HEK293 (cell line): Measurements from ENCODE around the gene SCNN1A.

ENCODE experiments used
- BCL11A ChIP-seq: fragments of 450-650 bp; formaldehyde crosslinking; IDR thresholded peaks from 2 replicates; pipeline ENCODE4 v1.5.1; 2016; ENCODE audit warnings: low read depth, missing biosample characterization, missing genetic modification characterization
- BCL11B ChIP-seq: fragments of 450-650 bp; formaldehyde crosslinking; IDR thresholded peaks from 2 replicates; pipeline ENCODE4 v1.5.1; 2016; ENCODE audit warnings: low read depth, missing biosample characterization, missing genetic modification characterization
- GLI2 ChIP-seq: fragments of 450-650 bp; formaldehyde crosslinking; IDR thresholded peaks from 2 replicates; pipeline ENCODE4; 2017; ENCODE audit warnings: missing biosample characterization, missing genetic modification characterization, low read depth, borderline replicate concordance
- HOXC10 ChIP-seq: sonication (generic); formaldehyde crosslinking; IDR thresholded peaks from 2 replicates; pipeline ENCODE4 v1.8.1; 2023; ENCODE audit warnings: mild to moderate bottlenecking, missing genetic modification reagents
- KLF16 ChIP-seq: fragments of 450-650 bp; formaldehyde crosslinking; IDR thresholded peaks from 2 replicates; pipeline ENCODE4 v1.5.1; 2017; ENCODE audit warnings: missing biosample characterization, missing genetic modification characterization
- KLF7 ChIP-seq: fragments of 450-650 bp; formaldehyde crosslinking; IDR thresholded peaks from 2 replicates; pipeline ENCODE4 v1.5.1; 2016; ENCODE audit warnings: missing biosample characterization, missing genetic modification characterization, borderline replicate concordance
- MEIS1 ChIP-seq: sonication (generic); formaldehyde crosslinking; IDR thresholded peaks from 2 replicates; pipeline ENCODE4 v1.8.1; 2022; ENCODE audit warnings: missing genetic modification reagents, mild to moderate bottlenecking, borderline replicate concordance
- MZF1 ChIP-seq: fragments of 450-650 bp; formaldehyde crosslinking; IDR thresholded peaks from 2 replicates; pipeline ENCODE4 v1.5.1; 2017; ENCODE audit warnings: missing biosample characterization, missing genetic modification characterization, borderline replicate concordance
- SP3 ChIP-seq: fragments of 450-650 bp; formaldehyde crosslinking; IDR thresholded peaks from 2 replicates; pipeline ENCODE4 v1.5.1; 2016; ENCODE audit warnings: missing biosample characterization, missing genetic modification characterization
- YY1 ChIP-seq: fragments of 450-650 bp; formaldehyde crosslinking; IDR thresholded peaks from 2 replicates; pipeline ENCODE4 v1.5.1; 2018; ENCODE audit warnings: missing biosample characterization, missing genetic modification characterization
- ZBTB48 ChIP-seq: fragments of 450-650 bp; formaldehyde crosslinking; IDR thresholded peaks from 2 replicates; pipeline ENCODE4 v1.5.1; 2016; ENCODE audit warnings: missing biosample characterization, missing genetic modification characterization
- ZFP3 ChIP-seq: fragments of 450-650 bp; formaldehyde crosslinking; IDR thresholded peaks from 2 replicates; pipeline ENCODE4 v1.5.1; 2016; ENCODE audit warnings: low read depth, missing biosample characterization, missing genetic modification characterization
- ZIC2 ChIP-seq: fragments of 450-650 bp; formaldehyde crosslinking; IDR thresholded peaks from 2 replicates; pipeline ENCODE4 v1.5.1; 2016; ENCODE audit warnings: missing biosample characterization, missing genetic modification characterization
- ZNF10 ChIP-seq: fragments of 450-650 bp; formaldehyde crosslinking; IDR thresholded peaks from 2 replicates; pipeline ENCODE4 v1.5.1; 2017; ENCODE audit warnings: missing biosample characterization, missing genetic modification characterization
- ZNF132 ChIP-seq: fragments of 450-650 bp; formaldehyde crosslinking; IDR thresholded peaks from 2 replicates; pipeline ENCODE4 v1.5.1; 2017; ENCODE audit warnings: missing biosample characterization, missing genetic modification characterization, borderline replicate concordance
- ZNF155 ChIP-seq: fragments of 450-650 bp; formaldehyde crosslinking; IDR thresholded peaks from 2 replicates; pipeline ENCODE4 v1.5.1; 2016; ENCODE audit warnings: missing biosample characterization, missing genetic modification characterization
- ZNF175 ChIP-seq: fragments of 450-650 bp; formaldehyde crosslinking; IDR thresholded peaks from 2 replicates; pipeline ENCODE4 v1.5.1; 2016; ENCODE audit warnings: missing biosample characterization, missing genetic modification characterization
- ZNF184 ChIP-seq: fragments of 450-650 bp; IDR thresholded peaks from 2 replicates; pipeline ENCODE4 v1.5.1; 2018; ENCODE audit warnings: missing biosample characterization, mild to moderate bottlenecking, missing genetic modification characterization
- ZNF211 ChIP-seq: fragments of 450-650 bp; formaldehyde crosslinking; IDR thresholded peaks from 2 replicates; pipeline ENCODE4 v1.5.1; 2016; ENCODE audit warnings: low read depth, missing biosample characterization, missing genetic modification characterization
- ZNF214 ChIP-seq: fragments of 450-650 bp; formaldehyde crosslinking; IDR thresholded peaks from 2 replicates; pipeline ENCODE4 v1.5.1; 2017; ENCODE audit warnings: missing biosample characterization, mild to moderate bottlenecking, missing genetic modification characterization, borderline replicate concordance
- ZNF274 ChIP-seq, 2 experiments: fragments of 200-500 bp in 1 of 2; fragments of 450-650 bp in 1 of 2; sonication (Bioruptor generic) in 1 of 2; formaldehyde crosslinking in 1 of 2; IDR thresholded peaks; 2 replicates each; pipeline versions ENCODE4 v1.5.1 to v1.6.1; 2014 to 2016; ENCODE audit warnings: borderline replicate concordance in 1 of 2, inconsistent platforms in 1 of 2, low read length in 1 of 2, missing biosample characterization in 1 of 2, missing genetic modification characterization in 1 of 2
- ZNF366 ChIP-seq: fragments of 450-650 bp; formaldehyde crosslinking; conservative IDR thresholded peaks from 2 replicates; pipeline ENCODE4 v1.5.1; 2016; ENCODE audit warnings: missing biosample characterization, missing genetic modification characterization
- ZNF394 ChIP-seq: fragments of 450-650 bp; formaldehyde crosslinking; IDR thresholded peaks from 2 replicates; pipeline ENCODE4 v1.5.1; 2016; ENCODE audit warnings: missing biosample characterization, missing genetic modification characterization, mild to moderate bottlenecking, moderate library complexity, borderline replicate concordance
- ZNF404 ChIP-seq: fragments of 450-650 bp; formaldehyde crosslinking; IDR thresholded peaks from 2 replicates; pipeline ENCODE4 v1.5.1; 2017; ENCODE audit warnings: missing biosample characterization, missing genetic modification characterization
- ZNF423 ChIP-seq: fragments of 450-650 bp; formaldehyde crosslinking; IDR thresholded peaks from 2 replicates; pipeline ENCODE4 v1.5.1; 2016; ENCODE audit warnings: missing biosample characterization, missing genetic modification characterization
- ZNF433 ChIP-seq: fragments of 450-650 bp; formaldehyde crosslinking; IDR thresholded peaks from 2 replicates; pipeline ENCODE4 v1.5.1; 2016; ENCODE audit warnings: missing biosample characterization, missing genetic modification characterization, low read depth
- ZNF501 ChIP-seq: fragments of 450-650 bp; formaldehyde crosslinking; IDR thresholded peaks from 2 replicates; pipeline ENCODE4 v1.5.1; 2016; ENCODE audit warnings: missing biosample characterization, missing genetic modification characterization
- ZNF544 ChIP-seq: fragments of 450-650 bp; formaldehyde crosslinking; IDR thresholded peaks from 2 replicates; pipeline ENCODE4 v1.5.0; 2017; ENCODE audit warnings: missing biosample characterization, missing genetic modification characterization
- ZNF585B ChIP-seq: fragments of 450-650 bp; formaldehyde crosslinking; IDR thresholded peaks from 2 replicates; pipeline ENCODE4 v1.5.1; 2016; ENCODE audit warnings: missing biosample characterization, missing genetic modification characterization
- ZNF596 ChIP-seq: fragments of 450-650 bp; IDR thresholded peaks from 2 replicates; pipeline ENCODE4 v1.5.0; 2018; ENCODE audit warnings: missing biosample characterization, mild to moderate bottlenecking, missing genetic modification characterization, moderate library complexity
- ZNF600 ChIP-seq: fragments of 450-650 bp; formaldehyde crosslinking; IDR thresholded peaks from 2 replicates; pipeline ENCODE4 v1.5.1; 2016; ENCODE audit warnings: missing biosample characterization, missing genetic modification characterization
- ZNF610 ChIP-seq: fragments of 450-650 bp; formaldehyde crosslinking; IDR thresholded peaks from 2 replicates; pipeline ENCODE4 v1.5.1; 2016; ENCODE audit warnings: missing biosample characterization, missing genetic modification characterization, borderline replicate concordance
- ZNF621 ChIP-seq: fragments of 450-650 bp; formaldehyde crosslinking; IDR thresholded peaks from 2 replicates; pipeline ENCODE4 v1.5.1; 2017; ENCODE audit warnings: missing biosample characterization, missing genetic modification characterization
- ZNF629 ChIP-seq: fragments of 450-650 bp; formaldehyde crosslinking; IDR thresholded peaks from 2 replicates; pipeline ENCODE4 v1.5.1; 2017; ENCODE audit warnings: missing biosample characterization, missing genetic modification characterization
- ZNF776 ChIP-seq: fragments of 450-650 bp; formaldehyde crosslinking; IDR thresholded peaks from 2 replicates; pipeline ENCODE4 v1.5.0; 2017; ENCODE audit warnings: missing biosample characterization, missing genetic modification characterization, borderline replicate concordance
- ZNF792 ChIP-seq: fragments of 450-650 bp; formaldehyde crosslinking; IDR thresholded peaks from 2 replicates; pipeline ENCODE4 v1.5.1; 2016; ENCODE audit warnings: missing biosample characterization, missing genetic modification characterization
- TF ChIP-seq, protein P1 (sequence below): fragments of 450-650 bp; formaldehyde crosslinking; IDR thresholded peaks from 2 replicates; pipeline ENCODE4 v1.5.1; 2016; ENCODE audit warnings: missing biosample characterization, missing genetic modification characterization
- TF ChIP-seq, protein P2 (sequence below): fragments of 450-650 bp; formaldehyde crosslinking; IDR thresholded peaks from 2 replicates; pipeline ENCODE4 v1.5.1; 2017; ENCODE audit warnings: missing biosample characterization, missing genetic modification characterization

The SCNN1A gene

GRCh38 chr12:6423267-6424007 is 48.1 kb upstream of the SCNN1A start (continued):
- TF ChIP-seq ZNF621 (tag by site-specific recombination) (no peak), ZIC2 (tag by site-specific recombination) (no peak), GLI2 (tag by site-specific recombination) (no peak), ZNF394 (tag by site-specific recombination) (no peak), ZNF600 (tag by site-specific recombination) (peak; percentile 54), ZBTB48 (no peak), ZNF274 (IDR thresholded peaks at IDR 0.05; ENCODE audit: low read length) (no peak), ZNF274 (tag by site-specific recombination; IDR thresholded peaks at IDR 0.05; ENCODE audit: borderline replicate concordance) (no peak), MEIS1 (CRISPR knock-in tag) (no peak), ZNF366 (no peak), ZNF184 (tag by site-specific recombination) (no peak), ZNF776 (tag by site-specific recombination) (no peak), ZNF629 (tag by site-specific recombination) (no peak), KLF7 (tag by site-specific recombination) (no peak), ZNF211 (tag by site-specific recombination) (no peak), ZNF10 (tag by site-specific recombination) (no peak), ZNF423 (tag by site-specific recombination) (no peak), ZFP3 (tag by site-specific recombination) (no peak), ZNF132 (tag by site-specific recombination) (no peak), ZNF610 (no peak), YY1 (tag by site-specific recombination) (no peak), ZNF585B (no peak), BCL11A (tag by site-specific recombination) (no peak), BCL11B (no peak), ZNF404 (tag by site-specific recombination) (no peak), MZF1 (no peak), ZNF596 (tag by site-specific recombination) (no peak), SP3 (no peak), ZNF792 (tag by site-specific recombination) (no peak), ZNF433 (tag by site-specific recombination) (no peak), KLF16 (no peak), ZNF214 (tag by site-specific recombination) (no peak), HOXC10 (CRISPR knock-in tag) (no peak), ZNF175 (tag by site-specific recombination) (no peak), ZNF501 (tag by site-specific recombination) (no peak), ZNF155 (tag by site-specific recombination) (no peak), ZNF544 (tag by site-specific recombination) (no peak)
- TF ChIP-seq, protein P1, sequence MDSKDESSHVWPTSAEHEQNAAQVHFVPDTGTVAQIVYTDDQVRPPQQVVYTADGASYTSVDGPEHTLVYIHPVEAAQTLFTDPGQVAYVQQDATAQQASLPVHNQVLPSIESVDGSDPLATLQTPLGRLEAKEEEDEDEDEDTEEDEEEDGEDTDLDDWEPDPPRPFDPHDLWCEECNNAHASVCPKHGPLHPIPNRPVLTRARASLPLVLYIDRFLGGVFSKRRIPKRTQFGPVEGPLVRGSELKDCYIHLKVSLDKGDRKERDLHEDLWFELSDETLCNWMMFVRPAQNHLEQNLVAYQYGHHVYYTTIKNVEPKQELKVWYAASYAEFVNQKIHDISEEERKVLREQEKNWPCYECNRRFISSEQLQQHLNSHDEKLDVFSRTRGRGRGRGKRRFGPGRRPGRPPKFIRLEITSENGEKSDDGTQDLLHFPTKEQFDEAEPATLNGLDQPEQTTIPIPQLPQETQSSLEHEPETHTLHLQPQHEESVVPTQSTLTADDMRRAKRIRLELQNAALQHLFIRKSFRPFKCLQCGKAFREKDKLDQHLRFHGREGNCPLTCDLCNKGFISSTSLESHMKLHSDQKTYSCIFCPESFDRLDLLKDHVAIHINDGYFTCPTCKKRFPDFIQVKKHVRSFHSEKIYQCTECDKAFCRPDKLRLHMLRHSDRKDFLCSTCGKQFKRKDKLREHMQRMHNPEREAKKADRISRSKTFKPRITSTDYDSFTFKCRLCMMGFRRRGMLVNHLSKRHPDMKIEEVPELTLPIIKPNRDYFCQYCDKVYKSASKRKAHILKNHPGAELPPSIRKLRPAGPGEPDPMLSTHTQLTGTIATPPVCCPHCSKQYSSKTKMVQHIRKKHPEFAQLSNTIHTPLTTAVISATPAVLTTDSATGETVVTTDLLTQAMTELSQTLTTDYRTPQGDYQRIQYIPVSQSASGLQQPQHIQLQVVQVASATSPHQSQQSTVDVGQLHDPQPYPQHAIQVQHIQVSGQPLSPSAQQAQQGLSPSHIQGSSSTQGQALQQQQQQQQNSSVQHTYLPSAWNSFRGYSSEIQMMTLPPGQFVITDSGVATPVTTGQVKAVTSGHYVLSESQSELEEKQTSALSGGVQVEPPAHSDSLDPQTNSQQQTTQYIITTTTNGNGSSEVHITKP (tag by site-specific recombination): no peak
- TF ChIP-seq, protein P2, sequence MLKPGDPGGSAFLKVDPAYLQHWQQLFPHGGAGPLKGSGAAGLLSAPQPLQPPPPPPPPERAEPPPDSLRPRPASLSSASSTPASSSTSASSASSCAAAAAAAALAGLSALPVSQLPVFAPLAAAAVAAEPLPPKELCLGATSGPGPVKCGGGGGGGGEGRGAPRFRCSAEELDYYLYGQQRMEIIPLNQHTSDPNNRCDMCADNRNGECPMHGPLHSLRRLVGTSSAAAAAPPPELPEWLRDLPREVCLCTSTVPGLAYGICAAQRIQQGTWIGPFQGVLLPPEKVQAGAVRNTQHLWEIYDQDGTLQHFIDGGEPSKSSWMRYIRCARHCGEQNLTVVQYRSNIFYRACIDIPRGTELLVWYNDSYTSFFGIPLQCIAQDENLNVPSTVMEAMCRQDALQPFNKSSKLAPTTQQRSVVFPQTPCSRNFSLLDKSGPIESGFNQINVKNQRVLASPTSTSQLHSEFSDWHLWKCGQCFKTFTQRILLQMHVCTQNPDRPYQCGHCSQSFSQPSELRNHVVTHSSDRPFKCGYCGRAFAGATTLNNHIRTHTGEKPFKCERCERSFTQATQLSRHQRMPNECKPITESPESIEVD (tag by site-specific recombination): no peak
